ENCODE results near the gene ABCA12.

ABCA12 gene

DNA sequence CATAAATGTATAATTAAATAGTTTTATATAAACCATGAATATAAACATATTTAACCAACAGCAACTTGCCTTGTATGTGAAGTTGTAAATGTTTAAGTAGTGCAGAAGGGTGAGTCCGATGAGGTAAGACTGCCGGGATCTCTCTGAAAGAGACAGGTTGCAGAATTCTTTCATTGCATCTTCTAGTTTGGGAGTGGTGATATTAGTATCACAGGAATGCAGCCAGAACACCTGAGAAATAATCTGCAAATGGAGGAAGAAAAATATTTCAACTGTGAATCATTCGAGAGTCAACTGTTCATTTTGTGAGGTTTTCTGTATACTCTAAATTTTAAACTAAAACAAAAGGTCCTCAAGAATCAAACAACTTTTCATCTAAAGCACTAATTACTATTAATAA, 123.0 kb downstream of the ABCA12 start:
- no peaks in the 10 kb centered on the region for H3K9me3 ChIP-seq (ENCODE audit: control insufficient read depth, insufficient read depth, low read depth, low read length)
- no peak overlapping the region for H3K4me3 ChIP-seq (ENCODE audit: low read depth, low read length)
- H3K27ac ChIP-seq (ENCODE audit: low read depth, low read length): no peak overlapping the region
- no peaks in the 10 kb centered on the region for H3K4me1 ChIP-seq (ENCODE audit: control insufficient read depth, insufficient read depth, low read length)
- H3K9ac ChIP-seq (ENCODE audit: low read length): no peak overlapping the region
- no peaks in the 10 kb centered on the region for H3K27me3 ChIP-seq (ENCODE audit: control insufficient read depth, insufficient read depth, low read length)
- no peaks in the 10 kb centered on the region for H3K36me3 ChIP-seq (ENCODE audit: control insufficient read depth, insufficient read depth, low read length)

DNA sequence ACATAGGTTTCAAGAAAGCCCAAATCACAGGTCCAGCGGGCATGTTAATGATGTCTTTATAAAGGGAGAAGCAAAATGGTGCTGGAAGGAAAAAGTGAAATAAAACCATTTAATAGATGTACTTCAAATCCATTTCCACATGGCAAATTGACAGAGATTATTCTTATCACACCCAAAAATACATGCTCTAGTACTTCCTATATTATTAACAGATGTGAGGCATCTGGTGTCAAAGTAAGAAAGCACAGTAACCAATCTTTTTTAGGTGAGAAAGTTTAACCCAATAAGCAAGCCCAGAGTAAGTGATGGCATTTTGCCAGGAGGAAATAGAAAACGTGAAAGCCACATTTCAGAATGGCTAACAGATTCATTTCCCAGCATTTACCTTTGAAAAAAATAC, 128.0 kb downstream of the ABCA12 start:
- Histone ChIP-seq H3K4me1 (ENCODE audit: control insufficient read depth, insufficient read depth, low read length) (no peaks in the 10 kb centered on the region), H3K27ac (ENCODE audit: low read depth, low read length) (no peak overlapping the region)

DNA sequence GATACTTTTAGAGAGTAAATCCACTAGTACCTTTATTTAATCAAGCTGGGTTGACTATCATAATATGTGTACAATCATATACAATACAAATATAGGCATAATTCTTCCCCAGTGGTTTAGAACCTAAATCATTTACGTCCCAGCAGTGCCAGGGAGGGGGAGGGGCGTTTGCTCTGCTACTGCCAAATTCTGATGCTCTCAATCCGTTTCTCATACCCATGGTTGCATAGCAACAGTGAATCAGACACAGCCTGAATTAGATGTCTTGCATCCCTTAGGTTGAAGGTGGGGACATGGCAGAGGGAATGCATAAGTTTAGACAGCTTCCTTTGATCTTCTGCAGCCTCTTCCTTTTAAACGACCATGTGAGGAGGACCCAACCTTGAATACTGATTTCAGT, 135.4 kb downstream of the ABCA12 start:
- no peak overlapping the region for H3K27ac ChIP-seq (ENCODE audit: low read depth, low read length)
- no peak overlapping the region for H3K9ac ChIP-seq (ENCODE audit: low read length)
- H3K36me3 ChIP-seq (ENCODE audit: control insufficient read depth, insufficient read depth, low read length): no peaks in the 10 kb centered on the region

More for the DNA sequence above, 128.0 kb downstream of the ABCA12 start:
- Histone ChIP-seq H3K9ac (ENCODE audit: low read length) (no peak overlapping the region), H3K27me3 (ENCODE audit: control insufficient read depth, insufficient read depth, low read length) (no peaks in the 10 kb centered on the region), H3K9me3 (ENCODE audit: control insufficient read depth, insufficient read depth, low read depth, low read length) (no peaks in the 10 kb centered on the region), H3K36me3 (ENCODE audit: control insufficient read depth, insufficient read depth, low read length) (no peaks in the 10 kb centered on the region), H3K4me3 (ENCODE audit: low read depth, low read length) (no peak overlapping the region)

DNA sequence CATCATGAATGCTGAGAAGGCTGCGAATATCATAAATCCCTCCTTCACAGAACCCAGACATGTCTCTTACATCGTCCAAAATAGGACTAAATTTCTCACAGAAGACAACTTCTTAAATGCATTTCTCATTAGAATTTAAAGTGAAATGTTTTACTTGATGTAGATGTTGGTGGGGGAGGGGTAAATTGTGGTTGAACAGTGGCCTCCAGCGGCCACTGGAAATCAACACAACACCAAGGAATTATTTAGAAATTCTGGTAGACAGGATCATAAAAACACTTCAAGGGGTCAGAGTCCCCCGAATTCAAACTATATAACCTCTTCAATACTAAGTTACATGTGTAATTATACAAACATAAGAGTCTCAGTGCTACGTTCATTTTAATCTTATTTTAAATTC, 135.9 kb downstream of the ABCA12 start:
- no peak overlapping the region for H3K9ac ChIP-seq (ENCODE audit: low read length)
- no peak overlapping the region for H3K4me3 ChIP-seq (ENCODE audit: low read depth, low read length)

More for the DNA sequence above, 135.4 kb downstream of the ABCA12 start:
- H3K4me1 ChIP-seq (ENCODE audit: control insufficient read depth, insufficient read depth, low read length): no peaks in the 10 kb centered on the region; the same call in 1 of the 2 replicates
- no peaks in the 10 kb centered on the region for H3K9me3 ChIP-seq (ENCODE audit: control insufficient read depth, insufficient read depth, low read depth, low read length)
- no peak overlapping the region for H3K4me3 ChIP-seq (ENCODE audit: low read depth, low read length)
- no peaks in the 10 kb centered on the region for H3K27me3 ChIP-seq (ENCODE audit: control insufficient read depth, insufficient read depth, low read length)

DNA sequence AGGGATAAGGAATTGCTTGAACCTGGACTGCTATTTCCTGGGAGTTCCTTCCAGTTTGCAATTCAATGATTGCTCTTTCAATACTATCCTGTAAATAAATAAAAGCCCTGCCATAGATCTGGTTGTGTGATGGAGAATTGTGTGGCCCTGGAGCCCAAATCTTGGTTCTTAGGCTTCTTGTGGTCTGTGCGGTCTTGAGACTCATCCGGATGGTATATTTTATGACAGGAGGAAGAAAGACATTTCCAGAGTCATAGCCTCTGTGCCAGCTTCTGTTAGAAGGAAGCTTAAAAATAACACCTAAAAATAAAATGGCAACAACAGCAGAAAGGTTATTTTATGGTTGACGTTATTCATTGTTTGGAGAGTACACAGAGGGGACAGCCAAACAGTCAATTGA, 137.7 kb downstream of the ABCA12 start:
- no peaks in the 10 kb centered on the region; the same call in 1 of the 2 replicates for H3K4me1 ChIP-seq (ENCODE audit: control insufficient read depth, insufficient read depth, low read length)
- H3K9ac ChIP-seq (ENCODE audit: low read length): no peak overlapping the region
- no peak overlapping the region for H3K27ac ChIP-seq (ENCODE audit: low read depth, low read length)
- no peaks in the 10 kb centered on the region for H3K27me3 ChIP-seq (ENCODE audit: control insufficient read depth, insufficient read depth, low read length)
- no peaks in the 10 kb centered on the region for H3K9me3 ChIP-seq (ENCODE audit: control insufficient read depth, insufficient read depth, low read depth, low read length)
- H3K4me3 ChIP-seq (ENCODE audit: low read depth, low read length): no peak overlapping the region
- H3K36me3 ChIP-seq (ENCODE audit: control insufficient read depth, insufficient read depth, low read length): no peaks in the 10 kb centered on the region

More for the DNA sequence above, 135.9 kb downstream of the ABCA12 start:
- H3K9me3 ChIP-seq (ENCODE audit: control insufficient read depth, insufficient read depth, low read depth, low read length): no peaks in the 10 kb centered on the region
- no peak overlapping the region for H3K27ac ChIP-seq (ENCODE audit: low read depth, low read length)
- H3K27me3 ChIP-seq (ENCODE audit: control insufficient read depth, insufficient read depth, low read length): no peaks in the 10 kb centered on the region
- no peaks in the 10 kb centered on the region; the same call in 1 of the 2 replicates for H3K4me1 ChIP-seq (ENCODE audit: control insufficient read depth, insufficient read depth, low read length)
- H3K36me3 ChIP-seq (ENCODE audit: control insufficient read depth, insufficient read depth, low read length): no peaks in the 10 kb centered on the region

DNA sequence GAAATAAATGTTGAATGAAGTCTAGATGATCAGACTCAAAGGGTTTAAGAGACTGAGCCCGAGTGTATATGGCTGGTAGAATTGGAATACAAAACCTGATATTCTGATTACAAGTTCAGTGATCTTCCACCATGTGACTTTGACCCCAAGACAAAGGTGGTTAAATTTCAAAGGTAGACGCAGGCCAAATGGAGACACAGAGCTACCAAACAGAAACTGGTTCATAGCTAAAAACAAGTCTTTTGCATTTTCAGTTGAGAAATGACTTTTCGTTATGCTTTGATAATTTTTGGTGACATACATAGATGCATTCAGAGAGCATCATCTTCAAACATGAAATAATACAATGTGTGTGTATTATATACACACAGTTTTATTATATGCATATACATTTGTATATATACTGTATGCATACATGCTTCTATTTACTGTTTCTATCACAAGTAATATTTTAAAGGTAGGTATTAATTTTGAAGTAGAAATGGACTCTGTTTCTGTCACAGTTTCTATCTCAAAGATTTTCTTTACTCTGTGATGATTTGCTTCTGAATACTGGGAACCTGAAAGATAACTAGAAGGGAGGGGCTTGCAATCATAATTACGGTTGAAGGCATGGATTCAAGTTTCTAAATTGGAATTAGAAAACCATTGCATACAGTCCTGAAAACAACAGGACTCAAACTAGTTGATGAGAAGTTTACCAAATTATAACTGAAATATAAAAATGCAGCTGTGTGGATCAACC, 142.3 kb downstream of the ABCA12 start:
- Histone ChIP-seq H3K36me3 (ENCODE audit: control insufficient read depth, insufficient read depth, low read length) (no peaks in the 10 kb centered on the region), H3K27me3 (ENCODE audit: control insufficient read depth, insufficient read depth, low read length) (no peaks in the 10 kb centered on the region), H3K4me1 (ENCODE audit: control insufficient read depth, insufficient read depth, low read length) (no peaks in the 10 kb centered on the region), H3K4me3 (ENCODE audit: low read depth, low read length) (no peak overlapping the region), H3K9ac (ENCODE audit: low read length) (no peak overlapping the region), H3K27ac (ENCODE audit: low read depth, low read length) (no peak overlapping the region), H3K9me3 (ENCODE audit: control insufficient read depth, insufficient read depth, low read depth, low read length) (no peaks in the 10 kb centered on the region)

DNA sequence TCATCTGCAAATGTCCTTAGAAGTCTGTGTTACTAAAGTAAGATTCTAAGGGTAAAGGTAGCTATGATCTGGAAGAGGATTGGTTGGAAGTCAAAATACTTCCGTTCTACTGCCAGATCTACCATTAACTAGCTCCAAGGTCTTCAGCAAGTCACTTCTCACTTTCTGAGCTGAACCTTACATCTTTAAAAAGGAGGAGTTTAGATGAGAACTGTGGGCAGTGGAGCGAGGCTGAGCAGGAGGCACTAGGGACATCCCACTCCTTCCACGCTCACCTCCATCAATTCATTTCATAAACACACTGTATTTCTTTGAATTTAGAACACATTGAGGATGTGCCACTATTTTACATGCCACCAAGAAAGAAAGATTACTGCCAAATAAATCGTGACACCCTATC, 143.0 kb downstream of the ABCA12 start:
- H3K27ac ChIP-seq (ENCODE audit: low read depth, low read length): no peak overlapping the region
- no peaks in the 10 kb centered on the region for H3K4me1 ChIP-seq (ENCODE audit: control insufficient read depth, insufficient read depth, low read length)
- H3K36me3 ChIP-seq (ENCODE audit: control insufficient read depth, insufficient read depth, low read length): no peaks in the 10 kb centered on the region
- H3K27me3 ChIP-seq (ENCODE audit: control insufficient read depth, insufficient read depth, low read length): no peaks in the 10 kb centered on the region
- no peak overlapping the region for H3K4me3 ChIP-seq (ENCODE audit: low read depth, low read length)
- H3K9me3 ChIP-seq (ENCODE audit: control insufficient read depth, insufficient read depth, low read depth, low read length): no peaks in the 10 kb centered on the region
- no peak overlapping the region for H3K9ac ChIP-seq (ENCODE audit: low read length)

DNA sequence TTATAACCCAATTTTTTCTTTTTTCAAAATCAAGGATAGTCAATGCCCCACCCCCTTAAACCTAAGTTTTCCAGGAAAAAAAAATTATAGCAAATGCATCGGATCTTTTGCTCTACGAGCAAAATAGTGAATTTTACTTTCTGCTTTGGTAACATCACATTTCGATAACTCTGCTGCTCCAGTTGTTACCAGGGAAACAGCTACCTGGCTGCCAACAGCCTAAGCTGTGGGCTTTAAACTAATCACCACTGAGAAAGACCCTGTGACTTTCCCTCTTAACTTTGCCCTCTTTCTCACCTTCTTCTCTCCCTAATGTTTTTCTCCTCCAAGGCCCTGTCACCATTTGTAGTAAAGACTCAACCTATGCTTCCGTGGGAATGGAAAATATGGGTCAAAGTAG, 145.5 kb downstream of the ABCA12 start:
- no peak overlapping the region for H3K9ac ChIP-seq (ENCODE audit: low read length)
- no peaks in the 10 kb centered on the region for H3K36me3 ChIP-seq (ENCODE audit: control insufficient read depth, insufficient read depth, low read length)
- no peaks in the 10 kb centered on the region for H3K4me1 ChIP-seq (ENCODE audit: control insufficient read depth, insufficient read depth, low read length)
- H3K4me3 ChIP-seq (ENCODE audit: low read depth, low read length): no peak overlapping the region
- H3K9me3 ChIP-seq (ENCODE audit: control insufficient read depth, insufficient read depth, low read depth, low read length): no peaks in the 10 kb centered on the region
- no peak overlapping the region for H3K27ac ChIP-seq (ENCODE audit: low read depth, low read length)
- no peaks in the 10 kb centered on the region for H3K27me3 ChIP-seq (ENCODE audit: control insufficient read depth, insufficient read depth, low read length)

DNA sequence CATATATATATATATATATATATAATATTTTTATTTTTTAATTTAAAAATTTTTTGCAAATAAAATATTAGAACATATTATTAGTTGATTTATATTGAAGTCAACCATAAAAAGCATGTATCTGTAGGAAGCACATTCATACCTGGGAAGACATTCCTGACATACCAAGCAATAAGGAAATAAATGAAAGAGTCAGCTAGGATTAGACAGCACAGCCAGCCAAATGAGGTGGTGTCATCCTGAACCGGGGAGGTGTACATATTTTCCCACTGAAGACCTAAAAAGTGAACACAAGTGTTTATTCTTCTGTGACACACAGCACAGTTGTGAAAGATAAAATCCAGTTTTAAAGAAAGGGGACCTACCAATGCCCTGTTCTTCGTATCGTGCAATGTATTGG, 149.2 kb downstream of the ABCA12 start:
- H3K9me3 ChIP-seq (ENCODE audit: control insufficient read depth, insufficient read depth, low read depth, low read length): no peaks in the 10 kb centered on the region
- H3K4me3 ChIP-seq (ENCODE audit: low read depth, low read length): no peak overlapping the region
- H3K36me3 ChIP-seq (ENCODE audit: control insufficient read depth, insufficient read depth, low read length): no peaks in the 10 kb centered on the region
- H3K9ac ChIP-seq (ENCODE audit: low read length): no peak overlapping the region
- no peak overlapping the region for H3K27ac ChIP-seq (ENCODE audit: low read depth, low read length)
- H3K4me1 ChIP-seq (ENCODE audit: control insufficient read depth, insufficient read depth, low read length): no peaks in the 10 kb centered on the region
- H3K27me3 ChIP-seq (ENCODE audit: control insufficient read depth, insufficient read depth, low read length): no peaks in the 10 kb centered on the region

DNA sequence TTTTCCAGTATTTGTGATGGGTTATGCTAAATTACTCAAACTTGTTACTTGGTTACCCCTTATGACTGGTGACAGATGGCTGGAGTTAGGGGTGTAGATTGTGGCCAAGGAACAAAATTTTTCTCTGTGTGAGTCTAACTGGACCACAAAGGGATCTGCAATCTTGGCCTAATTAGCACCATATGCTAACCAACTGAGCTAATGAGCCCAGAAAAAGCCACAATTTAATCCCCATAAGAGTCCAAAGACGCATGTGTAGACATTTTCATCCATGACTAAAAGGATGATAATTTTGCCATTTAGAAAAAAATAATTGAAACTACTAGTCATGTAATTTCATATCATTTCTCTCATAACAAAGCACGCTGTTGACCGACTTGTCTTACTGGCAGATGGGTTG, 151.2 kb downstream of the ABCA12 start:
- H3K9ac ChIP-seq (ENCODE audit: low read length): no peak overlapping the region
- no peak overlapping the region for H3K27ac ChIP-seq (ENCODE audit: low read depth, low read length)
- H3K4me1 ChIP-seq (ENCODE audit: control insufficient read depth, insufficient read depth, low read length): no peaks in the 10 kb centered on the region
- no peaks in the 10 kb centered on the region for H3K27me3 ChIP-seq (ENCODE audit: control insufficient read depth, insufficient read depth, low read length)
- no peaks in the 10 kb centered on the region for H3K36me3 ChIP-seq (ENCODE audit: control insufficient read depth, insufficient read depth, low read length)
- no peaks in the 10 kb centered on the region for H3K9me3 ChIP-seq (ENCODE audit: control insufficient read depth, insufficient read depth, low read depth, low read length)
- no peak overlapping the region for H3K4me3 ChIP-seq (ENCODE audit: low read depth, low read length)

DNA sequence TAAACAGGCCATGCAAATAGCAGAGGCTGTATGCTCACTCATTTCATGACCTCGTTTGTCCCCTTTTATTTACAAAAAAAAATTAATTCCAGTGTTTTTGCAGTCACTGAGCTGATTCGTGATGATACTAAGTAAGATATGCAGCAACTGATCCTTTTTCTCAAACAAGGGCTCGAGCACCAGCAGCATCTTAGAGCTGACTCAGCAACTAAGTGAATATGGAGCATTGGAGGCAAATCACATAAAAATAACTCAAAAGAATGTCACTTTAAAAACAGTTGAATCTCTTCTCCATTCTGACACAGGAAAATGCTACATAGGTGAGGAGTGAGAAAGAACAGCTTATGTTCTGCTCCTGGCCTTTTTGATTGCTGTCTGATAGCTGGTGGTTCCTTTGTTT, 152.8 kb downstream of the ABCA12 start:
- Histone ChIP-seq H3K9me3 (ENCODE audit: control insufficient read depth, insufficient read depth, low read depth, low read length) (no peaks in the 10 kb centered on the region), H3K27me3 (ENCODE audit: control insufficient read depth, insufficient read depth, low read length) (no peaks in the 10 kb centered on the region), H3K27ac (ENCODE audit: low read depth, low read length) (no peak overlapping the region), H3K36me3 (ENCODE audit: control insufficient read depth, insufficient read depth, low read length) (no peaks in the 10 kb centered on the region), H3K4me1 (ENCODE audit: control insufficient read depth, insufficient read depth, low read length) (no peaks in the 10 kb centered on the region), H3K9ac (ENCODE audit: low read length) (no peak overlapping the region), H3K4me3 (ENCODE audit: low read depth, low read length) (no peak overlapping the region)

Data from HUES6 (cell line).